Testis (tissue), 3 donors: ENCODE data around the gene DDX54. TPM values are rescaled to one million over a fixed set of nuclear protein-coding genes. Genes with fewer than 3 reads are reported as not detected.

Source experiments
- DNase-seq: peaks from one replicate; pipeline ENCODE4 v3.0.0-alpha.2; 2019
- H3K27ac ChIP-seq, 2 donors: fragments of 200-600 bp; sonication (generic); one replicate each; pipeline ENCODE4 v1.5.1; 2019
- H3K27me3 ChIP-seq: fragments of 200-600 bp; sonication (generic); one replicate; pipeline ENCODE4 v1.5.1; 2019
- H3K36me3 ChIP-seq: fragments of 200-600 bp; sonication (generic); one replicate; pipeline ENCODE4 v1.5.1; 2017; ENCODE audit warnings: low read depth; ENCODE audit errors: missing control alignments
- H3K4me1 ChIP-seq: fragments of 200-600 bp; sonication (generic); one replicate; pipeline ENCODE4 v1.5.1; 2019
- H3K4me3 ChIP-seq, 2 donors: fragments of 200-600 bp; sonication (generic); one replicate each; pipeline ENCODE4 v1.5.1; 2017 to 2019
- H3K9me3 ChIP-seq: fragments of 200-600 bp; sonication (generic); one replicate; pipeline ENCODE4 v1.5.1; 2017
- POLR2A ChIP-seq: fragments of 450-650 bp; IDR thresholded peaks from one replicate; pipeline ENCODE4 v1.6.1; 2017; ENCODE audit warnings: antibody characterized with exemption, mild to moderate bottlenecking, moderate library complexity
- WGBS, 2 donors: methylation state at CpG; one replicate each; pipeline ENCODE4 v1.1.5; 2018; 5-methylcytosine and 5-hydroxymethylcytosine counted together
- intact Hi-C: fragments of 100-400 bp; cut with DNase I; formaldehyde crosslinking; loops from one replicate; pipeline ENCODE4 v1.15.1; 2023; ENCODE audit warnings: low total_unique reads
- polyA plus RNA-seq: library from polyadenylated mRNA; stranded (reverse); fragments of 350-450 nt; fragmentation: Illumina TruSeq; extraction: RNeasy Lipid Tissue Mini Kit (QIAGEN cat#74804); gene quantifications from one replicate; pipeline ENCODE4 v1.2.3, GENCODE V29; 2014; ENCODE audit warnings: low read depth, low replicate concordance; ENCODE audit not compliant: insufficient read depth
- total RNA-seq, 2 donors: library from RNA; depleted of rRNA; stranded (reverse); fragments of >200 nt; gene quantifications; one replicate each; pipeline ENCODE4 v1.2.3, GENCODE V29; 2016
- TF ChIP-seq, protein P1 (sequence below), 3 experiments: fragments of 450-650 bp in 2 of 3; fragments of 200-600 bp in 1 of 3; sonication (generic) in 1 of 3; IDR thresholded peaks; one replicate each; pipeline ENCODE4 v1.5.1; 2016 to 2019; ENCODE audit warnings: antibody characterized with exemption in 3 of 3, mild to moderate bottlenecking in 2 of 3, moderate library complexity in 1 of 3

The DDX54 gene
- total and polyA plus RNA-seq, 3 donors from 2014 or later: 40.3 to 63.6 (median 62.4) TPM

DNA sequence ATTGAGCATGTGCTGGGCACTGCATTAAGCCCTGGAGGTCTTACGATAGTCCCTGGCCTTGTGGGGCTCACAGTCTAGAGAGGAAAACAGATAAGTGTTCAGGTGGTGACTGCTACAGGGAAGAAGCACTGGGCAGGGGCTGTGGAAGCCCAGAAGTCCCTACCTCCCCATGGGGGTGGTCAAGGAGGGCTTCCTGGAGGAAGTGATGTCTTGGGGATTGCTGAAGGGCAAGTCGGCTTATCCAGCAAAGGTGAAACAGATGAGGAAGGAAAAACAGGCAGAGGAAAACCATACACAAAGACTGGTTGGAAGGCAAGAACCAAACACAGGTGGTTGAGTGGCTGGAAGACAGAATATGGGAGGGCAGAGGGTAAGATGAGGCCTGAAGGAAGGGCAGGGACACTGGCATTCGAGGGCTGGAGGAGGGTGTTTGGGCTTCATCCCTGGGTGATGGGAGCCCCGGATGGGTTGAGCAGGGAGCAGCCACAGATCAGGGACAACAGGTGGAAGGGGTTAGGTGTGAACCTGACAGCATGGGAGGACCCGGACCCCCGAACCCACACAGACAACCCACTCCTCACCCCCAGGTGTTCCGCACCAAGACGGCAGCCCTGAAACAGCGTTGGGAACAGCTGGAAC is 33.0 kb downstream of the DDX54 start:
- DNase-seq: no peak
- 28 to 30% methylated on average over 9 of the region's 9 CpGs for WGBS, 2 donors
- Histone ChIP-seq H3K27me3 (no peaks in the 10 kb centered on the region), H3K4me1 (no peaks in the 10 kb centered on the region), H3K36me3 (no peaks in the 10 kb centered on the region), H3K9me3 (no peaks in the 10 kb centered on the region), H3K4me3 (peak overlapping the region in 1 of 2 donors; percentile 41), H3K27ac (no peak overlapping the region)
- TF ChIP-seq POLR2A: no peak
- TF ChIP-seq, protein P1, sequence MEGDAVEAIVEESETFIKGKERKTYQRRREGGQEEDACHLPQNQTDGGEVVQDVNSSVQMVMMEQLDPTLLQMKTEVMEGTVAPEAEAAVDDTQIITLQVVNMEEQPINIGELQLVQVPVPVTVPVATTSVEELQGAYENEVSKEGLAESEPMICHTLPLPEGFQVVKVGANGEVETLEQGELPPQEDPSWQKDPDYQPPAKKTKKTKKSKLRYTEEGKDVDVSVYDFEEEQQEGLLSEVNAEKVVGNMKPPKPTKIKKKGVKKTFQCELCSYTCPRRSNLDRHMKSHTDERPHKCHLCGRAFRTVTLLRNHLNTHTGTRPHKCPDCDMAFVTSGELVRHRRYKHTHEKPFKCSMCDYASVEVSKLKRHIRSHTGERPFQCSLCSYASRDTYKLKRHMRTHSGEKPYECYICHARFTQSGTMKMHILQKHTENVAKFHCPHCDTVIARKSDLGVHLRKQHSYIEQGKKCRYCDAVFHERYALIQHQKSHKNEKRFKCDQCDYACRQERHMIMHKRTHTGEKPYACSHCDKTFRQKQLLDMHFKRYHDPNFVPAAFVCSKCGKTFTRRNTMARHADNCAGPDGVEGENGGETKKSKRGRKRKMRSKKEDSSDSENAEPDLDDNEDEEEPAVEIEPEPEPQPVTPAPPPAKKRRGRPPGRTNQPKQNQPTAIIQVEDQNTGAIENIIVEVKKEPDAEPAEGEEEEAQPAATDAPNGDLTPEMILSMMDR (IDR thresholded peaks at IDR 0.05): no peak
- intact Hi-C loops: loop anchor here (10.0 kb wide), 1 partner anchor 98 kb away; the partner anchor contains the start of gene DTX1

DNA sequence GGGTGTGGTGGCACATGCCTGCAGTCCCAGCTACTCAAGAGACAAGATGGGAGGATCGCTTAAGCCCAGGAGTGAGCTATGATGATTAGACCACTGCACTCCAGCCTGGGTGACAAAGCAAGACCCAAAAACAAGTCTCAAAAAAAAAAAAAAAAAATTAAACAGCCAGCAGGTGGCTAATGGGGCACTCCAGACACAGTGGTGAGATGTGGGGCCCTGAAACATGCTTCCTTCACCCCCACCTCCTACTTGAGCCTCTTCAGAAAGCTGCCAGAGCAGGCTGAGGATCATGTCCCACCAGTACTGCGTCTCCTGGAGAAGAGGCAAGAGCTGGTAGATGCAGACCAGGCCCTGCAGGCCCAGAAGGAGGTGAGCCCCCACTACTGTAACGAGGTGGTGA is 33.6 kb downstream of the DDX54 start:
- no peaks in the 10 kb centered on the region for H3K4me1 ChIP-seq
- no peaks in the 10 kb centered on the region for H3K27me3 ChIP-seq
- 88 to 90% methylated on average over 3 of the region's 3 CpGs for WGBS, 2 donors
- no peaks in the 10 kb centered on the region for H3K9me3 ChIP-seq
- no peak overlapping the region for H3K4me3 ChIP-seq
- no peaks in the 10 kb centered on the region for H3K36me3 ChIP-seq
- no peak for TF ChIP-seq POLR2A
- TF ChIP-seq, protein P1 (IDR thresholded peaks at IDR 0.05): no peak
- DNase-seq: no peak
- intact Hi-C loops: loop anchor here (10.0 kb wide), 1 partner anchor 97 kb away; the partner anchor contains the start of gene DTX1
- H3K27ac ChIP-seq: no peak overlapping the region

DNA sequence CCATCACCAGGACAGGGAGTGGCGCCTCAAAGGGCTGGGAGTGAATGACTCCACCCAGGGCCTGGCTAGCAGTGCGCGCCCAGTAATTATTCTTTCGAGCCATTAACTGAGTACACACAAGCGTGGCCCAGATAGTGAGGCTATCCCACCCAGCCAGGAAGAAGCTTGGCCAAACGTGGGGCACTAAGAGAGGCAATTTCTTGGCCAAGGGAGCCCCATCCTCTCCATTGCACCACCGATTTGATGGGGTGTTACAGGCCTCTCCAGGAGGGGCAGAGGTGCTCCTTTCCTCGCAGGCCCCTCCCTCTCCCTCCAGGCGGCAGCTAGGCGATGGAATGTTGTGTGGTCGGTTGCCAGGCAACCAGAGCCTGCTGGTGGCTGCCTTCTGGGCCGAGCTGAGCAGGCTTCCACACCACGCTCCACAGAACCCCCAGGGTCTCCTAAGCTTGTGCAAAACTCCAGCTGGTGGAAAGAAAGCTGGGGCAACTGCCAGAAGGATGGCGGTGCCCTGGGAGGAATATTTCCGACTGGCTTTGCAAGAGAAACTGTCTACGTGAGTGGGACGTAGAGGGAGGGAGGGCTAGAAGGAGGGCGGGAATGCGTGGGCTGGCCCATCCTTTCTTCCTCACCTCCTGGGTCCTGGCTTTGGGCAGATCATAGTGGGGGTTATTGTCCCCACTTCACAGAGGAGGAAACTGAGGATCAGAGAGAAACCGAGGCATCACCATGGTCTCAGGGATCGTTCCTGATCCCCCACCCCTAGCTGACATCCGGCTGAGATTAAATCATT is 35.7 kb downstream of the DDX54 start, which contains the start of gene CFAP73:
TSS of gene CFAP73 (plus strand) at position 364 of the 790 bp plus-strand sequence. CDS start at position 498, 134 bp downstream.
- peak; percentile 90 for DNase-seq
- 21 to 46% methylated on average over 11 to 22 of the region's 22 CpGs for WGBS, 2 donors
- Histone ChIP-seq H3K36me3 (no peaks in the 10 kb centered on the region), H3K27me3 (no peaks in the 10 kb centered on the region), H3K27ac (no peak within 1 kb of the TSS), H3K4me3 (peak within 1 kb of the TSS in 1 of 2 donors; percentile 3), H3K9me3 (no peaks in the 10 kb centered on the region), H3K4me1 (no peaks in the 10 kb centered on the region)
- intact Hi-C loops: loop anchor here (10.0 kb wide), 1 partner anchor 95 kb away; the partner anchor contains the start of gene DTX1
- TF ChIP-seq, protein P1 (IDR thresholded peaks at IDR 0.05): no peak
- TF ChIP-seq POLR2A: no peak

DNA sequence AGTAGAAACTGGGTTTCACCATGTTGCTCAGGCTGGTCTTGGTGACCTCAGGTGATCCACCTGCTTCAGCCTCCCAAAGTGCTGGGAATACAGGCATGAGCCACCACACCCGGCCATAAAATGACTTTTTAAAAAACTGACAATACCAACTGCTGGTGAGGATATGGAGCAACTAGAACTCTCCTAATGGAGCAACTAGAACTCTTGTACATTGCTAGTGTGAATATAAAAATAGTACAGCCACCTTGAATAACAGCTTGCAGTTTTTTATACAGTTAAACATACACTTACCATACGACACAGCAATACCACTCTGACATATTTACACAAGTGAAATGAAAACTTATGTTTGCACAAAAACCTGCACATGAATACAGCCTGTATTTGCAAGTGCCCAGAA is 38.3 kb downstream of the DDX54 start:
- Histone ChIP-seq H3K36me3 (no peaks in the 10 kb centered on the region), H3K27ac (no peak overlapping the region), H3K27me3 (no peaks in the 10 kb centered on the region), H3K4me1 (peaks cover 6% of the 10 kb centered on the region), H3K4me3 (no peak overlapping the region), H3K9me3 (no peaks in the 10 kb centered on the region)
- intact Hi-C loops: no loop called here
- WGBS, 2 donors: 89 to 95% methylated on average over 2 of the region's 2 CpGs
- TF ChIP-seq, protein P1 (IDR thresholded peaks at IDR 0.05): no peak
- no peak for TF ChIP-seq POLR2A
- no peak for DNase-seq
